NCI-H2196 treated with DMSO at 0.1 percent for 48 hours (cell line): Measurements from ENCODE around the gene NQO2.
"Not testable (repeated sequence)": the region's sequence is repeated elsewhere in the genome, so short reads cannot be mapped to it uniquely, and the experiment has no call there.

ENCODE experiments used
- DNase-seq: peaks from one replicate; lab custom pipeline; 2025; ENCODE audit not compliant: unreplicated experiment; lab: John Stamatoyannopoulos, UW

Gene NQO2

DNA sequence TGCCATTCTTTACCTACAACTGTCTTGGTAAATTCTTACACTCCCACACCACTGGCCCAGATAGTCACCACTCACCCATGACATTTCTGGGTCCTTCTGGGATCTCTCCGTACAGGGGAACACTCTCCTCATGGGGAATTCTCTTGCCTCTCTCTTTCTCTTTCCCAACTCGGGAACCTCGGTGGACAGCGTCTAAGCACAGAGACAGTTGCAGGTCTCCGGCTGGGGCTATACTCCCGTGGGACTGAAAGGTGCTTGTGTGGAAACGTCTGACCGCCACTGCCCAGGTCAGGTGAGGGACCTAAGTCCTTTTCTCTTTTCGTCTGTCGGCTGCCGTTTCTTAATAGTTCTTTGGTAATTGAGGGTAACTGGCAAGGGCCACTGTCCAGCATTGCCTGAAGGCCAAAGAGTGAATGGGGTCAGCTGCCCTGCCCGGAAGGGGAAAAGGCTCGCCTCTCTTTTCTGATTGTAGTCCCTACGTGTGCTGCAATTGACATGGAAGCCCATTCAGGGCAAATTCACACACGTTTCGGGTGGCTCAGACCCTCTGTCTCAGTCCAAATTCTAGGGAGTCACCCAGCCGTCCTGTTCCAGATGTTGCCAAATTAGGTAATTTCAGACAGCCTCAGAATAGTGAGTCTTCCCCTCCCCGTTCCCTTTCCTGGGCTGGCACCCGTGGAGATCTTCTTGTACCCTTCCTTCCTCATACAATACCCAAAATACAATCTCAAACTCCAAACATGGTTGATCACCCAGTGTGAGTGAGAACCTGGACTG, 37.4 kb downstream of the NQO2 start:
- no peak for DNase-seq

DNA sequence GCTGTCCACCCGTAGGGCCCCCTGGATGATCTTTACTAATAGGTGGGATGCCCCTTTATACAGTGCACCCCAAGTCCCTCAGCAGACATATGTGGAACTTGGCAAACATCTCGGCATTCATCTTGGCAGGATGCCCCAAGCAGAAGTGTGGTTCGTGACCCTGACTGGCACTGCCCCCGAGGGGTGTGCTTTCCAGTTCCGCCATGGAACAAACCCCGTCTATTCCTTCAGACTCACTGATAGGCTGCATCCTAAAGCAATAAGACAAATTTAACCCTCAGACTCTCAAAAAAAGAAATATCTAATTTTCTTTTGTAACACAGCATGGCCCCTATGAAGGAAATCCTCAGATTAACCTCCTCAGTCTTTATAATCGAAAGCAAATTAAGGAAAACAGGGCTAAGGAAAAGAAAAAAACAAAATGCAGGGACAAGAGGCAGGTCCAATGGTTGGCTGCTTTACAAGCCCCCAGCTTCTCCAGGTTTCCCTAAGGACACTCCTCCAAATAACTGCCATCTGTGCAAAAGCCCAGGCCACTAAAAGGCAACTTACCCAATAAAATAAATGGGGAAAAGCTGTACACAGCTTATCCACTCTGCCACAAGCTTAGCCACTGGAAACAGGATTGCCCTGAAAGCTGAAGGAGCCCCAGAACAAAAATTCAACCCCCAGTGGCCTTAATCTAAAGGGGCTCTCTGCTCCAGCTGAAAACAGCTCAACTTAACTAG, 38.1 kb downstream of the NQO2 start:
- no peak for DNase-seq

DNA sequence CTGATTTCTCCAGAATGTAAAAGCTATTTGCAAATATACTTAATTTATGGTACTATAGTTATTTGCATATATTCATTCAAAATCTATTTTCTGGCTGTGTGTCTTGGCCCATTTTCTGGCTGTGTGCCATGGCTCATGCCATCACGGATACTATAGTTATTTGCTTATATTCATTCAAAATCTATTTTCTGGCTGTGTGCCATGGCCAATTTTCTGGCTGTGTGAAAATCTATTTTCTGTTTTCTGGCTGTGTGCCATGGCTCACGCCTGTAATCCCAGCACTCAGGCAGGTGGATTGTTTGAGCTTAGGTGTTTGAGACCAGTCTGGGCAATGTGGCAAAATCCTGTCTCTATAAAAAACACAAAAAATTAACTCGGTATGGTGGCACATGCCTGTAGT, 39.7 kb downstream of the NQO2 start:
- DNase-seq, result no peak

DNA sequence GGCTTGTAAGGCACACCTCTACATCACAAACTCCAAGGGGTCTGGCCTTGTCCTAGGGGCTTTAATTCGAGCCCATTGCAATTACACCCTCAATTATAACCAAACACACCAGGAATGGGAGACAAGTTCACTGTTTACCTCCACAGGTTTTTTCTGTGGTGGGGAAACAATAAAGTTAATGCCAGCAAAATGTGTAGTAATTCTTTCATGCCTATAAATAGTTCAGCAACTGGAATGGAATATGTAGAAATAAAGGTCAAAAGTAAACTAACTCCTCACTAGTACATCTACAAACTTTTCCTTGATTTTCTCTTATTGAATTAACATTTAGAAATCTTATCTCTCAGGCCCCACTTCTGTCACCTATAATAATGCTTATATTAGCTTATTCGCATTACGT, 41.5 kb downstream of the NQO2 start:
- DNase-seq, result no peak

DNA sequence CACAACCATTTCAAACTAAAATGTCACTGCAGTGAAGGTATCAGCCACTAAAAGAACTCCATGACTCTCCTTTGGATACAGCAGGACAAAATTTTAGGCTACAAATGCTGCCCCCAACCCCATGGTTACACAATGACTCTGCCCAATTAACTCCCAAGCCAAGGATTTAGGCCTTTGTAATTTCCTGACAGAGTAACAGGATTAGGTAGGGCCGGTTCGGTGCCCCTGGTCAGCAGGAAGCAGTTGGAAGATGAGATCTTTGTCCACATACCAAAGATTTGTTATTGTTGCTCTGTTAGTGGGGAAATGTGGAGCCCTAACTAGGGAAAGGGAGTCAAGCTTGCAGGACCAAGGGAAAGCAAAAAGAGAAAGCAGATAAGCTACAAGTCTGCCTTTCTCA, 41.9 kb downstream of the NQO2 start:
- no peak for DNase-seq

DNA sequence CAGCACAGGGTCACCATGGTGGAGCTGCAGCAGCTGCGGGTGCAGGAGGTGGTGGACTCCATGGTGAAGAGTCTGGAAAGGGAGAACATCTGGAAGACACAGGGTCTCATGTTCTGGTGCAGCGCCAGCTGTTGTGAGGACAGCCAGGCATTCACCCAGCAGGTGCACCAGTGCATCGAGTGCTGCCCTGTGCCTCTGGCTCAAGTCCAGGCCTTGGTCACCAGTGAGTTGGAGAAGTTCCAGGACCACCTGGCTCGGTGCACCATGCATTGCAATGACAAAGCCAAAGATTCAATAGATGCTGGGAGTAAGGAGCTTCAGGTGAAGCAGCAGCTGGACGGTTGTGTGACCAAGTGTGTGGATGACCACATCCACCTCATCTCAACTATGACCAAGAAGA, 45.7 kb downstream of the NQO2 start:
- peak; percentile 68 for DNase-seq

DNA sequence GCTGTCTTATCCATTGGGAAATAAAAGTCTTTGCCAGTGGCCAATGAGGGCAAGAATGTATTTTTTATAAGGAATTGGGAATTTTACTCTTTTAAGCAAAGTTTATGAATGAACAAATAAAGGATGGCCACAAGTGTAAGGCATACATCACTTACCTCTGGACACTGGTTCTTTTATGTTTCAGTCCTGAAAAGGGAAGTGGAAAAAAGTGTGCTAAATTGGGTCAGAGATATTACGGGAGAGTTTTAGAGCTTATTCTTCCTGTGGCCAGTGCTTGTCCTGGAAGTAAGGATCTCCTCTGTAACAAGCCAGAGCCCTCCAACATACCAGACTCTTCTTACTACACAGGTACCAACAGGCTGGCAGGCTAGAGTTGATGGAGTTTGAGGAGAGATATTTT, 46.1 kb downstream of the NQO2 start:
- DNase-seq, result no peak

DNA sequence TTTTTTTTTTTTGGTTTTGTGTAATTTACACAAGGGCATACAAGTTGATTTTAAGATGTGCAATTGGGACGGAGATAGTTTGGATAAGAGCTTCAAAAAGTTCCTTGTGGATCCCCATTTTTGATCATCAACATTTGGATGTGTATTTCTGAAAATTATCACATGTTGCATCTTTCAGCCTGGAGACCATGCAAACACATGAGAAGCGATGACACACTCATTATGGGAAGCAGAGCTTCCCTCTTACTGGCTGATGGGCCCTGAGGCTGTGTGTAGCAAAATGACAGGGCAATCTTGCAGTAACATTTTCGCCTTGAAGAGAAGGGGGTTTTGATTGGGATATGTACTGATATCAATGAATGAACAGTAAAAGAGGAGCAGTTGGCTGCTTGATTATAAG, 46.6 kb downstream of the NQO2 start:
- DNase-seq, result no peak

DNA sequence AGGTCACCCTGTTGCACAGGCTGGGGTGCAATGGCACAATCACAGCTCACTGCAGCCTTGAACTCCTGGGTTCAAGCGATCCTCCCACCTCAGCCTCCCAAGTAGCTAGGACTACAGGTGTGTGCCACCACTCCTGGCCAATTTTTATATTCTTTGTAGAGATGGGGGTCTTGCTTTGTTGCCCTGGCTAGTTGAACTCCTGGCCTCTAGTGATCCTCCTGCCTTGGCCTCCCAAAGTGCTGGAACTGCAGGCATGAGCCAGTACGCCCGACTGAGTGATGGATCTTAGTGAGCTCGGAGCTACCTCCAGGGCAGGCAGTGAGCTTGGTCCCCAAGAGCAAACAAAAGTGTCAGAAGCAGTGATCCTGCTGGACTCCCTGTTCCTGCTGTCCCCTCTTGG, 48.3 kb downstream of the NQO2 start:
- DNase-seq, result not testable (repeated sequence)

DNA sequence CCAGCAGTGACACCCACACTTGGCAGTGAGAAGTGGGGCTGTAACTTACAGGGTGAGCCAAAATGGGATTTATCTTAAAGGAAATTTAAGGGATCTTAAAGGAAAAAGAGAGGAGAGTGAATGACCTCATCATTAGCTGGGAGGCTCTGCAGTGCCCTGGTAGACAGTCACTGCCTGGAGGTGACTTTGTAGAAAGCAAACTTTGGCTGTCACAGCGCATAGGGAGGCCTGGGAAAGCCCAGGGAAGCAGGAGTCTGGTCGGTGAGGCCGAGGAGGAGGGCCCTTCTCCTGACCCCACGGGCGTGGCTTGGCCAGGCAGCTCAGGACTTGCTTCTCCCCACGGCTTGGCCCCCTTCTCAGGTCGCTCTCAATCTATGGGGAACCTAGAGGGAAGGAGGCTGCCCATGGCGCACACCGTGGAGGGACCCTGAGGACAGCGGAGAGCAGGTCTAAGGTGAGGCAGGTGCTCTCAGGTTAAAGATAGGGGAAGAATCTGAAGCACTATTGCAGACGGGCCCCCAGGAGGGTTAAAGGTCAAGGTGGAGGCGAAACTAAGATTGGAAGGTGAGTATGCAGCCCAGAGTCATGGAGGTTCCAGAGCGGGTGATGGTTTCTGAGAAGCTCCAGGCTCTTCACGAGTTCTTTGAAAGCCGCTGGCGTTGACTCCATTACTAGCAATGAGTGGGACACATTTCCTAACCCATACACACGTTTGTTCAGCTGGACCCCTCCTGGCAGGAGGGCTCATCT, 53.0 kb downstream of the NQO2 start:
- DNase-seq, result no peak

DNA sequence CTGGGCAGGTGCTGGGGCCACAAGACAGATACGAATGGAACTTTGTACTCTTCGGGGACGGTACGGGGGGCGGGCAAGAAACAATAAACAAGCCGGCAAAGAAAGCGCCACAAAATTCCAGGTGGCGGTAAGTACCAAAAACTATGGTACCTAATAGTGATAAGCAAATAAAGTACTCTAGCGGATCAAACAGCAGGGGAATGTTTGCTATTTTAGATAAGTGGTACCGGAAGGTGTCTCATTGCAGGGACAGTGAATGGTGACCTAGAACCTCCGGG, 53.5 kb downstream of the NQO2 start:
- DNase-seq, result no peak

DNA sequence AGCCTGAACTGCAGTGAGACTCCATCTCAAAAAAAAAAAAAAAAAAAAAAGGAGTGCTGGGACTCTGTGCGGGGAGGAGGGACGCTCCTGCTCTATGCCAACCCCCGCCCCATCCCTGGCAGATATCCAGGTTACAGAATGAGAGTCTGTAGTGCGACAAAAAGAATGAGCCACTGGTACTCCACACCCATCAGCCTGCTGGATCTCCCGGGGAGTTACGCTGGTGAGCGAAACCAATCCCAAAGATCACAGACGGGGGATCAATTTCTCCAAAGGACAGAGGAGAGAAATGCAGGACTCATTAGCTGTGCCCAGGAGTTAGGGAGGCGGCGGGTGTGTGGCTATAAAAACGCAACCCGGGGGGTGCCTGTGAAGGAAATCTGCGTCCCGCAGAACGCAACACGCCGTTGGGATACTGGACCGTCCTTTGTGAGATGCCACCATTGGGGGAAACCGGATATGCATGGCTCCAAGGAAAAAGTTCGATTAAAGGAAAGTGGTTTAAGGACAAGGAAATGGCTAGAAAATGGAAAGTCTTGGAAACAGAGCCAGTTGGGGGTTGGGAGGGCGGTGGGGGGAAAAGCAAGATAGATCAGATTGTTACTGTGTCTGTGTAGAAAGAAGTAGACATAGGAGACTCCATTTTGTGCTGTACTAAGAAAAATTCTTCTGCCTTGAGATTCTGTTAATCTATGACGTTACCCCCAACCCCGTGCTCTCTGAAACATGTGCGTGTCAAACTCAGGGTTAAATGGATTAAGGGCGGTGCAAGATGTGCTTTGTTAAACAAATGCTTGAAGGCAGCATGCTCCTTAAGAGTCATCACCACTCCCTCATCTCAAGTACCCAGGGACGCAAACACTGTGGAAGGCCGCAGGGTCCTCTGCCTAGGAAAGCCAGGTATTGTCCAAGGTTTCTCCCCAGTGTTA, 54.8 kb downstream of the NQO2 start:
- DNase-seq, result not testable (repeated sequence)

DNA sequence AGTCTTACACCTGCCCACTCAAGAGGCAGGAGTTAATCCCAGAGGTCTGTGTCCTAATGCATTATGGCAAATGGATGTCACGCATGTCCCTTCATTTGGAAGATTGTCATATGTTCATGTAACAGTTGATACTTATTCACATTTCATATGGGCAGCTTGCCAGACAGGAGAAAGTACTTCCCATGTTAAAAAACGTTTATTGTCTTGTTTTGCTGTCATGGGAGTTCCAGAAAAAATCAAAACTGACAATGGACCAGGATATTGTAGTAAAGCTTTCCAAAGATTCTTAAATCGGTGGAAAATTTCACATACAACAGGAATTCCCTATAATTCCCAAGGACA, 55.4 kb downstream of the NQO2 start:
- not testable (repeated sequence) for DNase-seq

DNA sequence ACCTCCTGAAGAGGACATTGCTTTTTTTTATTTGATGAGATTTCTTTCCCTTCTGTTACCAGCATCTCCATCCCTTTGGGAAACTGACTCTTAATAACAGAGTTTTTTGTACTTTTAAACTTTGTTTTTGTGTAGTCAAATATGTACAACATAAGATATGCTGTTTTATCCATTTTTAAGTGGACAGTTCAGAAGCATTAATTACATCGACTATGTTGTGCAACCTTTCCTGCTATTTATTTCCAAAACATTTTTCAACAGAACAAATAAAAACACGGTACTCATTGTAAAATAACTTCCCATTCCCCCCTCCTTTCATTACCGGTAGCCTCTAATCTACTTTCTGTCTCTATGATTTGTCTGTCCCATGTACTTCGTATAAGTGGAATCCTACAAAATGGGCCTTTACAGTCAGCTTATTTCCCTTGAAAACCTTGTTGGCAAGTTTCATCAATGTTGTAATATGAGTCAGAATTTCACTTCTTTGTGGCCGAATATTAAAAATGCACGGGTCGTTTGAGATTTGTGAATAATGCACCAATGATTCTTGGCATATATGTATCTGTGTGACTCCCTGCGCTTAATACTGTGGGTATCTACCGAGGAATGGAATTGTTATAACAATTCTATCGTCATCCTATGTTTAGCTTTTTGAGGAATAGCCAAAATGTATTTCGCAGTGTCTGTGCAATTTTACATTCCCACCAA, 57.5 kb downstream of the NQO2 start:
- no peak for DNase-seq

DNA sequence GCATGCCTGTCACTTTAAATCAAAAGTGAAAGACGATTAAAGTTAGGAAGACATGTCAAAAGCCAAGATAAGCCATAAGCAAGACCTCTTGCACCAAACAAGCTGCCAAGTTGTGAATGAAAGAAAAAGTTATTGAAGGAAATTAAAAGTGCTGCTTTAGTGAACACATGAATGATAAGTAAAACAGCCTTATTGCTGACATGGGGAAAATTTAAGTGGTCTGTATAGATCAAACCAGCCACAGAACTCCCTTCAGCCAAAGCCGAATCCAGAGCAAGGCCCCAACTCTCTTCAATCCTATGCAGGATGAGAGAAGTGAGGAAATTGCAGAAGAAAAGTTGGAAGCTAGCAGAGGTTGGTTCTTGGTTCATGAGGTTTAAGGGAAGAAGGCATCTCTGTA, 59.3 kb downstream of the NQO2 start:
- no peak for DNase-seq

DNA sequence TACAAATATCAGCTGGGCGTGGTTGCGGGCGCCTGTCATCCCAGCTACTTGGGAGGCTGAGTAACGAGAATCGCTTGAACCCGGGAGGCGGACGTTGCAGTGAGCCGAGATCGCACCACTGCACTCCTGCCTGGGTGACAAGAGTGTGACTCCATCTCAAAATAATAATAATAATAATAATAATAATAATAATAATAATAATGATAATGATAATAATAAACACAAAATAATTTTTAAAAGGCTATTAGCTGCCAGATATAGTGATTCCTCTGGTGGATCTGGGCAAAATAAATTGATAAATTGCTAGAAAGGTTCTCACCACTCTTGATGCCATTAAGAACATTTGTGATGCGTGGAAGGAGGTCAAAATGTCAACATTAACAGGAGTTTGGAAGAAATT, 60.4 kb downstream of the NQO2 start:
- DNase-seq, result not testable (repeated sequence)

DNA sequence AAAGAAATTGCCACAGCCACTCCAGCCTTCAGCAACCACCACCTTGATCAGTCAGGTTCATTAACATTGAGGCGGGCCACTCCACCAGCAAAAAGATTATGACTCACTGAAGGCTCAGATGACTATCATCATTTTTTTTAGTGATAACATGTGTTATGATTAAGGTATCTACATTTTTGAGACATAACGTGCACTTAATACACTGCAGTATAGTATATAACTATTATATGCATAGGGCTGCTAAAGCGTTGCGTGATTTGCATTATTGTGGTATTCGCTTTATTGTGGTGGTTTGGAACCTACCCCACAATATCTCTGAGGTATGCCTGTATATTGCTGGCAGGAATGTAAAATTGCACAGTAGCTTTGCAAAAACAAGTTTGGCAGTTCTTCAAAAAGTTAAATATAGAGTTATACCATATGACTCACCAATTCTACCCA, 61.8 kb downstream of the NQO2 start:
- no peak for DNase-seq

DNA sequence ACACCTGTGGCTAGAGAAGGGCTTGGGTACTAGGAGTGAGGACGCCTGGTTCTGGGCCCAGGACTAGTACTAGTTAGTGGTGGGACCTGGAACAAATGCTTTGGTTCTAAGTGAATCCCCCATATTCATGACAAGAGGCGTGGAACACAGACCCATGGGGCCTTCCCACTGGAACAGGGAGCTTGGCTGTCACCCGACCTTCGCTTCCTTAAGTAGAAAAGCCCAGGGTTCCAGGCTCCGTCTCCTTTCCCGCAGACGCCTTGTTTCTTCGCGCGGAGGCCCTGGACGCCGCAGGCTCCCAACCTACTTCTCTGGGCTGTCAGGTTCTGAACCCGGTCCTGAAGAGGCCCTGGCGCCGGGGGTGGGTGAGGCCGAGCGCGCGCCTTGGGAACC, 63.6 kb downstream of the NQO2 start:
- DNase-seq, result not testable (repeated sequence)

DNA sequence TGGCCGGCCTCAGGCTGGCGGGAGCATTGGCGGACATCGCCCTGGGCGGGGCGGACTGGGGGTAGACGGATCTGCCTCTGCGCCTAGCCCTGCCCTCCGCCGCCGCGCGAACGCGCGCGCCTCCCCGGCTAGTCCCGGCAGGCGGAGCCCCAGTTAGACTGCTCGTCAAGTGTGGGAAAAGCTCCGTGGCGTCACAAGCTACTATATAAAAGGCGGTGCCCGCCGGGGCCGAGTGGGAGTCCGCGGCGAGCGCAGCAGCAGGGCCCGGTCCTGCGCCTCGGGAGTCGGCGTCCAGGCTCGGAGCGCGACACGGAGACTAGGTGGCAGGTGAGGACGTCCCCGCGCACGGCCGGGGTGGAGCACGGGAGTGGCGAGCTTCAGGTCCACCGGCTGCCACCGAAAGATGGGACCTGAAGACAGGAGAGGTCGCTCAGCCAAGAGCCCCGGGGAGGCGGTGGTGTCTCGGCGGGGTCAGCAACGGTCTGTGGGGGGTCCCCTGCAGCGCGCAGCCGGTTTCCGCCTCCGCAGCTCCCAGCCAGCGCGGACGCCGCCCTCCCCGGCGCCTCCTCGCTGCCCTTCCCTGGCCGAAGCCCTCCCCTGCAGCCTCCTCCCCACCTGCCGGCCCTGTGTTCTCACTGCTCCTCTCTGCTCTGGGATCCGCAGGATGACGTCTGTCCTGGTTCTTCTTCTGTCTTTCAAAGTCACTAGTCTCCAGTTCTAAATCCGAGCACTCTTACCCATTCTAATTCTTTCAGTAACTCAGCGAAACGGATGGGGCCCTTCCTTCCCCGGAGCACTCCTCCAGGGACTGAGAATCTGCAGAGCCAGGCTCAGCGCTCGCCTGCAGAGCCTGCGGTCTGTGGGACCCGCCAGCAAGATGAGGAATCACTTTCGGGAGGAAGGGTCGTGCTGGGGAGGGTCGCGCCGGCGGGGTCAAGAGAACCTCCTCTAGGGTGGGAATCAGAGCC, 64.3 kb downstream of the NQO2 start:
- DNase-seq, result peak; percentile 85
